Fibroblast of villous mesenchyme (primary cell): ENCODE results near the gene PASK. TPM values are rescaled to one million over a fixed set of nuclear protein-coding genes. Genes with fewer than 3 reads are reported as not detected.

Experiments used
- DNase-seq: peaks from one replicate; pipeline ENCODE4 v3.0.0-alpha.2; 2010; ENCODE audit warnings: low read depth
- H3K4me3 ChIP-seq: 2 replicates; pipeline ENCODE4 v1.5.1; 2011; ENCODE audit warnings: low read depth, mild to moderate bottlenecking, low read length
- CTCF ChIP-seq: IDR thresholded peaks from 2 replicates; pipeline ENCODE4 v1.5.1; 2012; ENCODE audit warnings: low read depth, mild to moderate bottlenecking, low read length; ENCODE audit not compliant: insufficient read depth
- total RNA-seq: library from RNA; depleted of rRNA; stranded (reverse); fragments of >200 nt; gene quantifications from 2 replicates; pipeline ENCODE4 v1.2.3, GENCODE V29; 2012

Gene PASK
- total RNA-seq, 1 donor = 2.6 TPM

- peak; percentile 71 for DNase-seq
- H3K4me3 ChIP-seq = no peak overlapping the region
- no peak for TF ChIP-seq CTCF
These were observed 7.7 kb upstream of the PASK start for GRCh38 chr2:241156971-241157441.

- TF ChIP-seq CTCF = no peak
- DNase-seq = no peak
- no peak overlapping the region for H3K4me3 ChIP-seq
These were observed 6.7 kb upstream of the PASK start for GRCh38 chr2:241155936-241156335.

GRCh38 chr2:241154915-241155314 is 5.6 kb upstream of the PASK start:
- no peak for TF ChIP-seq CTCF
- no peak for DNase-seq
- no peak overlapping the region for H3K4me3 ChIP-seq

GRCh38 chr2:241153616-241154015 is 4.3 kb upstream of the PASK start:
- DNase-seq = peak; percentile 15
- no peak overlapping the region for H3K4me3 ChIP-seq
- TF ChIP-seq CTCF = no peak

- no peak overlapping the region for H3K4me3 ChIP-seq
- no peak for TF ChIP-seq CTCF
- DNase-seq = no peak
These were observed 2.8 kb upstream of the PASK start for GRCh38 chr2:241151934-241152660.

GRCh38 chr2:241150660-241151530 is 1.6 kb upstream of the PASK start:
- peak overlapping the region; percentile 81 for H3K4me3 ChIP-seq
- no peak for TF ChIP-seq CTCF
- peak; percentile 12 for DNase-seq
